CD4-positive, alpha-beta T cell treated with Interleukin-15 for 4 hours (primary cell): Measurements from ENCODE around the gene KRTAP10-6.
"Not testable (repeated sequence)": the region's sequence is repeated elsewhere in the genome, so short reads cannot be mapped to it uniquely, and the experiment has no call there.

Experiments
- DNase-seq: peaks from one replicate; pipeline ENCODE4 v3.0.0-alpha.2; 2020; ENCODE audit warnings: low spot score

Gene KRTAP10-6

DNA sequence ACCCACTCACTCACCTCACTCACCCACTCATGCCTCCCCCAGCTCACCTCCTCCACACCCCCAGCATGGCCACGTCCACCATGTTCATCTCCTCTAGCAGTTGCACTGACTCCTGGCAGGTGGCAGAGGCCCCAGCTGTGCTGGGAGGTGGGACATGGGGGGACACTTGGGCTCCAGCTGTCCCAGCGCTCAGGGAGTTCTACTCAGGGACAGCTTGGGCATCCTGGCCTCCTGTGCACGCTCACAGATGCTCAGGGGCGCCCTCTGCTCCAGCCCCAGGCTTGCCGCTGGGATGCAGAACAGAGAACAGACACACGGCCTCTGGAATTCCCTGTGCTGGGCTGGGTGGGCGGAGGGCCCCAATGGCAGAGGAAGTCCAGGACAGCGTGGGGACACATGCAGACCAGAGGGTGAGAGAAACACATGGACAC lies 24.8 kb upstream of the KRTAP10-6 start:
- no peak for DNase-seq

DNA sequence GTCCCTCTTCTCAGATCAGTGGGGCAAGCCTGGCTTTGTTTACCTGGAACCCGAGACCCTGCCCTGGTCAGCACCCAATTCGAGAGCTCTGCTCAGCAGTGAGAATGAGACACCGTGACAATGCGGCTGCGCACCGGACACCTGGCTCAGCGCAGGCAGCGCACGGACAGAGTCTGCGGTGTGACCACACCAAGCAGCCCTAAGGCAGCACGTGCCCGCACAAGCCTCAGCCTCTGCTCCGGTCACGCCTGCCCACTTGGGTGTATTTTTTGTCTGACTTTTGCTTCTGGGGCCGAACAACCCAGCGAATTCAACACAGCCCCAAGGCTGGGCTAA lies 24.3 kb upstream of the KRTAP10-6 start:
- no peak for DNase-seq

DNA sequence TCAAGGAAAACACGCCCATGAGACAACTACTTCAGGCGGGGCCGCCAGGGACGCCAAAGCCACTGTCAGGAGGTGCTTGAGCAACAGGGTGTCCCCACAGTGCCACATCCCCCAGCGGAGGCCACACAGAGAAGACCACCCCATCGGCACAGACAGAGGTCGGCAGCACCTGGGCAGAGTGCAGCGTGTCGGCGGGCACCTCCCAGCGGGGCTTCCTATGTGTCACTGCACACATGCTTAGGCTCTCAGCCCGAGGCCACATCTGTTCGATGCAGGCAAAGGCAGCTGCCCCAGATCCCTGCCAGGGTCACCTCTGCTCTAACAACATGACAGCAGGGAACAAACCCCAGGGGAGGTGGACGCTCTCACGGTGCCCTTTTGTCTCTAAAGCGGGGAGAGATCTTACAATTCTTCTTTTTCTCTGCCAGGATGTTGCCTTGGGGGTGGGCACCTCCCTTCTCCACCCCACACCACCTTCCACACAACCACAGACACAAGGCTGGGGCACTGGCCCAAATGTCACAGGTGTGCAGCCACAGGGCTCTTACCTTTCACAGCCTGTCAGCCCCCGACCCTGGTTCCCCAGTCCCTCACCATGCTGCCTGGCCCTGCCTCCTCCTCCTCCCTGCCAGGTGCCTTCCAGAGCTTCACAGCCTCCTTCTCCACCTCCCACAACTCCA lies 23.7 kb upstream of the KRTAP10-6 start:
- no peak for DNase-seq

DNA sequence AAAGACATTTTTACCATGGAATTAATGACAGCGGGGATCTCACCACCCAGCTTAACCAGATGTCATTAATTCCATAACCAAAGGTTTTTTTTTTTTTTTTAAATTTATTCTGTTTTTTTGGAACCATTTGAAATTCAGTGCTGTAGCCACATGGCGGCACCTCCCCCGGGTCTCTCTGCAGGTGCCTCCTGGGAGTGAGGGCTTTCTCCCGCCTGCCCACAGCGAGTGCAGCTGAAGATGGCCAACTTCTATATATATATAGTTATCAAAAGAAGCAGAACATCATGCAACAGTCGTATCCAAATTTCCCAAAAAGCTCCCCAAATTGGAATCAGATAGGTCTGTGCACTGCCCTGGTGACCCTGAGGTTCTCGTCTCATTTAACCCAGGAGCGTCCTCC lies 23.2 kb upstream of the KRTAP10-6 start:
- no peak for DNase-seq

DNA sequence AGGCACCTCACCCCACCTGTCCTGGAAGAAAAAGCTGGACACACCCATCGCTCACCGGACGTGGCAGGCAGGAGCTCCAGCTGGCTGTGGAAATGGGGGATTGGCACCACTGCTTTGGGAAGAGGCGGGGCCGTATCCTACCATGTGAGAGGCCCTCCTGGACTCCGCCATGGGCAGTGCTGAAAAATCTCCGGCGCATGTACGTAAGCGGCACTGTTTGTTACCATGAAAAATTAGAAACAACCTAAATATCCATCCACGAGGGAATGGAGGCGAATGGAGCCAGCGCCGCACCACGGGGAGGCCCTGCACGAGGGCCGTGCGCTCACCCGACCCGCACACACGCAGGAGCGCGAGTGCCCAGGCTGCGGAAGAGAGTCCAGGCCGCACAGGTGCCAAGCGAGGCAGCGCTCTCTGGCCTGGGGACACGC lies 22.7 kb upstream of the KRTAP10-6 start:
- no peak for DNase-seq

DNA sequence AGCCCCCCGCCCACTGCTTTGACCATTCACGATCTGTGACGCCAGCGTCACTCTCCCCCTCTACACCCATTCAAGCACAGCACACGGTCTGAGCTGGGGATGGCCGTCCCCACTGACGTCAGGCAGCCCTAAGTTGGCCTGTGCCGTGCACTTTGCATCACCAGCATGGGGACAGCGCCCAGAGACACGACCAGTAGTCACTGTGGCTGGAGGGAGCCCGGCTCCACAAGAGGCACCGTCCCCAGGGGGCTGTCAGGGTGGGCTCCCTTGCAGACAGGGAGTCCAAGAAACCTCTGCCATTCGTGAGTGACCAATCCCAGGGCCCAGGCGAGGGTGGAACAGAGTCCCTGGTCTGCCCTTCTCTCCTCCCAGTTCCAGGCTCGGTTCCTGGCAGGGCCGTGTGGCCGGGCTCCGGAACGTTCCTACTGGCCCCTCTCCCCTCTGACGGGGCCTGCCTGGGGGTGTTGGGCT lies 21.9 kb upstream of the KRTAP10-6 start:
- DNase-seq, result no peak

DNA sequence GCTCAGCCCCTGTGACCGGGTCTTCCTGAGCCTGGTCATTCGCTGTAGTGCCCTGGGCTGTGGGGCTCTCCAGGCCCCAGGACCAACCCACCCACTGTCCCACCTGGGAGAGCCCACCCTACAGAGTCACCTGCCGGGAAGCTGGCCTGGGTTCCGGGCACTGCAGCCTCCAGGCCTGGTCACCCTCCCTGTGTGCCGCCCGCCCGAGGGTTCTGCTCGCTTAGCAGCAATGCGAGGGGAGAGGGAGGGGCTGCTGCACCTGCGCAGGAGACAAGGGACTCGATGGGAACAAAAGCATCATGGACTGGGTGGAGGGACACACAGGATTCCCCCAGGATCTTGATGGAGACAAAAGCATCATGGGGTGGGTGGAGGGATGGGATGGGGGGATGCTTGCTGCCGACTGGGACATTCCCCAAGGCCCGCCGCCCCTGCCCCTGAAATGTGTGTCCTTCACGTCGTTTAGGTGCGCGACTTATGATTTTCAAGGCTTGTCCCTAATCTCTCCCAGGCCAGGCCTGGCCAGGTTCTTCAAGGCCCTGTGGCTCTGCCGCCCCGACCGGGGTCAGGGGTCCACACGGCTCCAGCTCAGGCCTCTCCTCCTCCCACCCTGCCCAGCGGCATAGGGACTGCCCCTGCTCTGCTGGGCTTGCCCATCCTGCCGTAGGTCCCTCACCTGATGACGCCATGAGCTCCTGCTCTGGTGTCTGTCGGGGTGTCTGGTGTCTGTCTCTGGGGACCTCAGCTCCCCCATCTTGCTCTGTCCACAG lies 21.3 kb upstream of the KRTAP10-6 start:
- no peak for DNase-seq

DNA sequence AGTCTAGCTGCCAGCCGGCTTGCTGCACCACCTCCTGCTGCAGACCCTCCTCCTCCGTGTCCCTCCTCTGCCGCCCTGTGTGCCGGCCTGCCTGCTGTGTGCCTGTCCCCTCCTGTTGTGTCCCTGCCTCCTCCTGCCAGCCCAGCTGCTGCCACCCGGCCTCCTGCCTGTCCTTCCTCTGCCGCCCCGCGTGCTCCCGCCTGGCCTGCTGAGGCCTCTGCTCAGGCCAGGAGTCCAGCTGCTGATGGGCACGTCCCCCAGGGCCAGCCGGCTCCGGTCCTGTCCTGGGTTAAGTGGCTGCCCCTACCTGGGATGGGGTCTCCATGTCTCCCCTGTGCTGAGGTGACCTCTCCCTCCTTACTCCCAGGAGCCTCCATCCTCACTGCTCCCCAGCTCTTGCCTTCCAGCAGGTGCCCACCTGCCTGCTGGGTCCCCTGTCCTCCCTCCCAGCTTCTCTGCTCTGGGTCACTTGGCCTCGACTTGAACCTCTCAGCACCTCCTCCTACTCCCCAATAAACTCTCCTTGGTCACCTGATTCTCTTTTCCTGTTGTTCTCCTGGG lies 20.4 kb upstream of the KRTAP10-6 start:
- DNase-seq, result no peak

DNA sequence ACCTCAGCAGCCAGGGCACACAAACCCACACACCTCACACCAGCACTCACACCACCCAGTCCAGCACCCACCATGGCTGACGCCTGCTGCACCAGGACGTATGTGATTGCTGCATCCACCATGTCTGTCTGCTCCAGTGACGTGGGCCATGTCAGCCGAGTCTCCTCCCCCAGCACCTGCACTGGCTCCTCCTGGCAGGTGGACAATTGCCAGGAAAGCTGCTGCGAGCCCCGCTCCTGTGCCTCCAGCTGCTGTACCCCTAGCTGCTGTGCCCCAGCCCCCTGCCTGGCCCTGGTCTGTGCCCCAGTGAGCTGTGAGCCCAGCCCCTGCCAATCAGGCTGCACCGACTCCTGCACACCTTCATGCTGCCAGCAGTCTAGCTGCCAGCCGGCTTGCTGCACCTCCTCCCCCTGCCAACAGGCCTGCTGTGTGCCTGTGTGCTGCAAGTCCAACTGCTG lies 19.8 kb upstream of the KRTAP10-6 start, which contains the start of gene KRTAP10-8:
Gene KRTAP10-8, plus strand, starts transcription at position 51 of the 458 bp plus-strand sequence. Its CDS starts 22 bp downstream, at position 73.
- DNase-seq, result no peak

DNA sequence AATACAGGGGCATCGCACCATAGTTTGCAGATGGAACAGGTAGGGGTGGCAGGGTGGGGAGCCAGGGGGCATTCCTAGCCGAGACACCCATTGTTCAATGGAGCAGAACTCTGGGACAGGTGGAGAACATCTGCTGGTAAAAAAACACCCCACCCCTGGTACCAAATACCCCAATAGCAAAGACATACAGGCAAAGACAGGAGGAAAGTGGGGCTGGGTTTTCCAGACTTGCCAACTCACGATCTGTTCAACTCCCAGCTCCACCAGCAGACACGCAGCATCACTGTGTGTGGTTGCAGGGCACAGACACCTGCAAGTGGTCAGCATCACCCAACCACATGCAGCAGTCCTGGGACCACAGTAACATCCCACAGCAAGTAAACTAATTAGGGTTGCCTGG lies 19.2 kb upstream of the KRTAP10-6 start:
- DNase-seq, result no peak

DNA sequence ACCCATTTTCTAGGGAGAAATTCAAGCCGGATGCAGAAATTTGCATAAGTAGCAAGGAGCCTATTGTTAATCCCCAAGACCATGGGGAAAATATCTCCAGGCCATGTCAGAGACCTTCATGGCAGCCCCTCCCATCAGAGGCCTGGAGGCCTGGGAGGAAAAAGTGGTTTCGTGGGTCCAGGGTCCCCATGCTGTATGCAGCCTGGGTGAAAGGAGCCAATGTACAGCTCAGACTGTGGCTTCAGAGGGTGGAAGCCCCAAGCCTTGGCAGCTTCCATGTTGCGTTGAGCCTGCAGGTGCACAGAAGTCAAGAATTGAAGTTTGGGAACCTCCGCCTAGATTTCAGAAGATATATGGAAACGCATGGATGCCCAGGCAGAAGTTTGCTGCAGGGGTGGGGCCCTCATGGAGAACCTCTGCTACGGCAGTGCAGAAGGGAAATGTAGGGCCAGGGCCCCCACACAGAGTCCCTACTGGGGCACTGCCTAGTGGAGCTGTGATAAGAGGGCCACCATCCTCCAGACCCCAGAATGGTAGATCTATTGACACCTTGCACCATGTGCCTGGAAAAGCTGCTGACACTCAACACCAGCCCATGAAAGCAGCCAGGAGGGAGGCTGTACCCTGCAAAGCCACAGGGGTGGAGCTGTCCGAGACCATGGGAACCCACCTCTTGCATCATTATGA lies 18.0 kb upstream of the KRTAP10-6 start:
- DNase-seq, result not testable (repeated sequence)

DNA sequence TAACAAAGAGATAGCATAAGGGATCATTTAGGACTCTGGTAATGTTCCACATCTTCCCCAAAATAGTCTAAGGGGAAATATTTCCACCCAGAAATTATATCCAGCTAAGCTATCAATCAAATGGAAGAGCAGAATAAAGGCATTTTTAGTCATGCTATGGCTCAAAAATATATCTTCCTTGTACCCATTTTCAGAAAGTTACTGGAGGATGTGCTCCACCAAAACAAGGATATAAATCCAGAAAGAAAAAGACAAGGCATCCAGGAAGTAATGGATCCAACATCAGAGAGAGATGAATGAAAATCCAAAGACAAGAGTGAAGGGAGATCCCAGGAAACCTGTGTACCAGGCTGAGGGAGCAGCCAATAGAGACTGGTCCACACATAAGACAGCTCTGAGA lies 16.9 kb upstream of the KRTAP10-6 start:
- DNase-seq, result no peak

DNA sequence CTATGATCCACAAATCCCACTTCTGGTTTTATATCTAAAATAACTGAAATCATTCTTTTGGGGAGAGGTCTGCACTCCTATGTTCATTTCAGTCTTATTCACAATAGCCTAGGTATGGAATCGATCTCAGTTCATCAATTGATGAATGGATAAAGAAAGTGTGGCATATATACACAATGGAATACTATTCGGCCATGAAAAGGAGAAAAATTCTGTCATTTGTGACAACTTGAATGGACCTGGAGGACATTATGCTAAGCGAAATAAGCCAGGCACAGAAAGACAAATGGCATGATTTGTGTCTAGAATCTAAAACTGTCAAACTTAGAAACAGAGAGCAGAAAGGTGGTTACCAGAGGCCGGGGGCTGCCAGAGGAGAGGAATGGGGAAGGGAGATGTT lies 14.2 kb upstream of the KRTAP10-6 start:
- no peak for DNase-seq

DNA sequence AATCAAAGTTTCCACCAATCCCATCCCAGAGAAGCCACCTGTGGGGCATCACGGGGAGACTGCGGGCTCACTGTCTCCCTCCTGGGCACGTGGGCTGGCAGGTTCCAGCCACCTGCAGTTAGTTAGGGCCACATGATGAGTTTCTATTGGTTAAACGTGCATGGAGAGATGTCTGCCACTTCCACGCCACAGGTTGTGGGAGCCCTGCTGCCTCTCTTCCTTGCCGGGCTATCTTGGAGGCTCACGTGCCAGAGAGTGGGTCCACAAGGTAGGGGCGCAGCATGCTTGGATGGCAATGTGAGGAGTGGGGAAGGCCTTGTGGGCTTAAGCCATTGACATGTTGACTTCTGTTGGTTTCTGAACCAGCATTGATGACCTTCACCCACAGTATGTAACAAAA lies 11.6 kb upstream of the KRTAP10-6 start:
- DNase-seq, result no peak

DNA sequence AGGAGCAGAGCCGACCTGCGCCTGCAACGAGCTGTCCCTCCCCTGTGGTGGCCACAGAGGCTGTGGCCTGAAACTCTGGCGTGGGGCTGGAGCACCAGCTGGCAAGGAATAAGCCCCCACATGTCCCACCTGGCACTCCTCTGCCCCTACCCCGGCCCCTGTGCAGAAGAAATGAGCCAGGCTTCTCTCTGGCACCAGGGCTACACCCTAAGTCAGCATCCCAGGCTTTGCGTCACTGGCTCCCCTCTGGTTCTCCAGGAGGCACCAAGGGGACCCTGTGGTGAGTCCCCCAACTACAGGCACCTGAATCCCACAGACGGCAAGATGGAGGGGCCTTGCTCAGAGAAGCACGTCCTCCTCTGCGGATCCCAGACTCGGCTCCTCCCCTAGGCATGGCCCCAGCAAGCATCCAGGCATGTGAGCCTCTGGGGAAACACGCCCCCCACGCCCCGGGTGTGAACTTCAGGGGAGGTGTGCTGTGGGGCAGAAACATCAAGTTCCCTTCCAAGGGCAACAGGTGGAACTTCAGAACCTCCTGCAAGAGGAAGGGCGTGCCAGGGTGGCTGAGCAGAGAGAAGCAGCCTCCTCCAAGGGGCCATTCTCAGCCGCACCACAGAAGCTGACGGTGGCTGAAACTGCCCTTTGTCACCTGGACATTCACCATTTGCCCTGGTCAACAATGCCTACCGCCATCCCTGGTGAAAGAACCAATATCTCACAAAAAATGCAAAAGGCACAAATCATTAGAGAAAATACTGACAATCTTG lies 11.0 kb upstream of the KRTAP10-6 start:
- DNase-seq, result no peak

DNA sequence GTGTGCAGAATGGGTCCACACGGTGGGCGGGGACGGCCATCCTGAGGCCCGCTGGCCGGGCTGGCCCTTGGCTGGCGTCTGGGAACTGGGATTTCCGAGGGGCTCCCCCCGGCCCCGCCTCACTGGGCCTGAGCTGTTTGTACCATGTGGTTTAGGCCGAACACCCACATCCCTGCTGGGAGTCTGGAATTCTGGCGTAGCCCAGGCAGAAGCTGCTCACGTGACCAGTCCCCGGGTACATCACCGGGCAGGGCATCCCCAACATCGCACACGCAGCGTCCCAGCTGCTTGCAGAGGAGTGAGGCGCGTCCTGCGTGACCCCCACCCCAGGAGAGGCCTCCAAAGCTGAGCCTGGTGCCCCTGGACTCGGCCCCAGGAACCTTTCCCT lies 10.2 kb upstream of the KRTAP10-6 start:
- DNase-seq, result no peak

DNA sequence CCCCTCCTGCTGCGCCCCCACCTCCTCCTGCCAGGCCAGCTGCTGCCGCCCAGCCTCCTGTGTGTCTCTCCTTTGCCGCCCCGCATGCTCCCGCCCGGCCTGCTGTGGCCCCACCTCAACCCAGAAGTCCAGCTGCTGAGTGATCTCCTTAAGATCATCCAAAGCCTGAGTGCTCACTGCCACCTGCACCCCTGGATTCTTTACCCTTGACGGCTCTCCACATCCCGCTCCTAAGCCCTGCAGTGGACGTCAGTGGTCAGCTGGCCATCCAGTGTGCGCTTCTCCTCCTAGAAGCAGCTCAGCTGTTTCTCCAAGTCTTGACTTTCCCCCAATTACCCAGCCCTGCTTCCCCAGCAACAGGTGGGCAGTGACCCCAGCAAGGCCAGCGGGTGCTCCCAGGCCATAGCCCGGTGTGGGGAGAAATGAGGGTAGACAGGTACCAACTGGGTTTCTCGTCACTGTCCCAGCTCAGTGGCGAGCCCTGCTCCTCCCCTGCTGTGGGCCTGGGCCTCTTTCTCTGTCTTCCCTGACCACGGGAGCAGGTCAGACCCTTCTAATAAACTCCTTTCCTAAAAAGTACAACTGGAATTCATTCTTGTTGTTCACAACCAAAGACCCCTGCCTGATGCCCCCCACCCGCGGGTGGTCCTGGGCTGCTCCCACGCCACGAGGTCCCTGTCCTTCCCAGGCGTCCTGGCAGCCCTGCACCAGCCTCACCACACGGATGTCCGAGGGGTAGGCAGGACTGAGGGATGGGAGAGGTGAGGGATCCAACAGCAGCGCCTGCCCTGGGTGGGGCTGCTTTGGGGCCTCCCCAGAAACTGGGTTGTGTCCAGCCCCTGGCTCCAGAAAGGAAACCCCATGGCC lies 9.5 kb upstream of the KRTAP10-6 start:
- no peak for DNase-seq

DNA sequence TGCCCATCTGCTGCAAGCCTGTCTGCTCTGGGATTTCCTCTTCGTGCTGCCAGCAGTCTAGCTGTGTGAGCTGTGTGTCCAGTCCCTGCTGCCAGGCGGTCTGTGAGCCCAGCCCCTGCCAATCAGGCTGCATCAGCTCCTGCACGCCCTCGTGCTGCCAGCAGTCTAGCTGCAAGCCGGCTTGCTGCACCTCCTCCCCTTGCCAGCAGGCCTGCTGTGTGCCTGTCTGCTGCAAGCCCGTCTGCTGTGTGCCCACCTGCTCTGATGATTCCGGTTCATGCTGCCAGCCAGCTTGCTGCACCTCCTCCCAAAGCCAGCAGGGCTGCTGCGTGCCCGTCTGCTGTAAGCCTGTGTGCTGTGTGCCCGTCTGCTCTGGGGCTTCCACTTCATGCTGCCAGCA lies 8.8 kb upstream of the KRTAP10-6 start:
- DNase-seq, result not testable (repeated sequence)

DNA sequence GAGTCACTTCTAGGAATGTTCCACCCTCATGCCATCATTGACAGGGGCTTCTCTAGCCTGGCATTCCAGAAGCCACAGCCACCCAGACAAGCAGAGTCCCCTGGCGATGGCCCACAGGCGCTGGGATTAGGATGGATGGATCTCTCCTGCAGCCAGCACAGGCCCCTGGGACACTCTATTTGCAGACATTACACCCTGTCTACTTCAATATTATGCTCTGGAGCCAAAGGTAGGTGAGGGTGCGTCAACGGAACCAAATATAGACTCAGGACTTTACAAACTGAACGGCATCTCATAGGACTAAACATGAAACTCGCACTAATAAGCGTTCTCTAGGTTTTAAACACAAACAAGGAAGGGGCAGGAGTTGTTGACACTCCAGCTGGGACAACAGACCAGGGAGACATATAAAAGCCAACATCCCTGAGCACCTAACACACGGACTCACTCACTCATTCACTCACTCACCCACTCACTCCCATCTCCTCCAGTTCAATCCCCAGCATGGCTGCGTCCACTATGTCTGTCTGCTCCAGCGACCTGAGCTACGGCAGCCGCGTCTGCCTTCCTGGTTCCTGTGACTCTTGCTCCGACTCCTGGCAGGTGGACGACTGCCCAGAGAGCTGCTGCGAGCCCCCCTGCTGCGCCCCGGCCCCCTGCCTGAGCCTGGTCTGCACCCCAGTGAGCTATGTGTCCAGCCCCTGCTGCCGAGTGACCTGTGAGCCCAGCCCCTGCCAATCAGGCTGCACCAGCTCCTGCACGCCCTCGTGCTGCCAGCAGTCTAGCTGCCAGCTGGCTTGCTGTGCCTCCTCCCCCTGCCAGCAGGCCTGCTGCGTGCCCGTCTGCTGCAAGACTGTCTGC lies 8.0 kb upstream of the KRTAP10-6 start, which contains the start of gene KRTAP10-7:
Gene KRTAP10-7, plus strand, starts transcription at position 480 of the 861 bp plus-strand sequence. Its CDS starts 25 bp downstream, at position 505.
- DNase-seq, result not testable (repeated sequence)
